ENCODE data around the gene PPP1R37.

The PPP1R37 gene

GRCh38 chr19:45098521-45099466 is 5.8 kb downstream of the PPP1R37 start:
- no peaks in the 10 kb centered on the region for H3K27me3 ChIP-seq (ENCODE audit: insufficient read depth, low read length)
- no peaks in the 10 kb centered on the region for H4K20me1 ChIP-seq (ENCODE audit: insufficient read depth, low read length)
- no peaks in the 10 kb centered on the region for H3F3A ChIP-seq (ENCODE audit: insufficient read depth, low read length)
- peaks cover 18% of the 10 kb centered on the region for H3K36me3 ChIP-seq (ENCODE audit: insufficient read depth, low read length)
- no peak overlapping the region for H3K9ac ChIP-seq (ENCODE audit: low read length)
- H3K9me3 ChIP-seq (ENCODE audit: low read length): no peaks in the 10 kb centered on the region
- H3K4me2 ChIP-seq (ENCODE audit: low read length): peak overlapping the region; percentile 34; the same call in 1 of the 2 replicates
- no peaks in the 10 kb centered on the region for H3K9me2 ChIP-seq (ENCODE audit: low read depth, low read length)
- H3K4me1 ChIP-seq (ENCODE audit: insufficient read depth, low read length, severe bottlenecking): peaks cover 65% of the 10 kb centered on the region
- no peak overlapping the region for H3K4me3 ChIP-seq (ENCODE audit: low read depth, low read length, poor library complexity, severe bottlenecking)
- no peak overlapping the region for H3K27ac ChIP-seq (ENCODE audit: low read depth, low read length, poor library complexity, severe bottlenecking)
- no peak for TF ChIP-seq EZH2 (IDR thresholded peaks at IDR 0.05; ENCODE audit: borderline replicate concordance, low read length)
- no peak for TF ChIP-seq CTCF (IDR thresholded peaks at IDR 0.05; ENCODE audit: low read length)
- no peak overlapping the region for H2AFZ ChIP-seq (ENCODE audit: low read length)
- peaks cover 33% of the 10 kb centered on the region for H3K79me2 ChIP-seq (ENCODE audit: insufficient read depth, low read length)

GRCh38 chr19:45099467-45100191 is 6.7 kb downstream of the PPP1R37 start:
- Histone ChIP-seq H3F3A (ENCODE audit: insufficient read depth, low read length) (no peaks in the 10 kb centered on the region), H4K20me1 (ENCODE audit: insufficient read depth, low read length) (no peaks in the 10 kb centered on the region), H3K79me2 (ENCODE audit: insufficient read depth, low read length) (peaks cover 25% of the 10 kb centered on the region), H3K9ac (ENCODE audit: low read length) (no peak overlapping the region), H3K27ac (ENCODE audit: low read depth, low read length, poor library complexity, severe bottlenecking) (no peak overlapping the region), H3K4me2 (ENCODE audit: low read length) (no peak overlapping the region), H3K36me3 (ENCODE audit: insufficient read depth, low read length) (peaks cover 17% of the 10 kb centered on the region), H2AFZ (ENCODE audit: low read length) (no peak overlapping the region), H3K4me1 (ENCODE audit: insufficient read depth, low read length, severe bottlenecking) (peaks cover 65% of the 10 kb centered on the region), H3K27me3 (ENCODE audit: insufficient read depth, low read length) (no peaks in the 10 kb centered on the region), H3K4me3 (ENCODE audit: low read depth, low read length, poor library complexity, severe bottlenecking) (no peak overlapping the region), H3K9me3 (ENCODE audit: low read length) (no peaks in the 10 kb centered on the region), H3K9me2 (ENCODE audit: low read depth, low read length) (no peaks in the 10 kb centered on the region)
- TF ChIP-seq EZH2 (IDR thresholded peaks at IDR 0.05; ENCODE audit: borderline replicate concordance, low read length) (no peak), CTCF (IDR thresholded peaks at IDR 0.05; ENCODE audit: low read length) (no peak)

GRCh38 chr19:45100201-45100600 is 7.2 kb downstream of the PPP1R37 start:
- Histone ChIP-seq H3K79me2 (ENCODE audit: insufficient read depth, low read length) (peaks cover 19% of the 10 kb centered on the region), H3K9ac (ENCODE audit: low read length) (no peak overlapping the region), H2AFZ (ENCODE audit: low read length) (no peak overlapping the region), H3F3A (ENCODE audit: insufficient read depth, low read length) (no peaks in the 10 kb centered on the region), H3K4me1 (ENCODE audit: insufficient read depth, low read length, severe bottlenecking) (peaks cover 64% of the 10 kb centered on the region), H3K9me2 (ENCODE audit: low read depth, low read length) (no peaks in the 10 kb centered on the region), H3K36me3 (ENCODE audit: insufficient read depth, low read length) (peaks cover 11% of the 10 kb centered on the region), H3K27me3 (ENCODE audit: insufficient read depth, low read length) (no peaks in the 10 kb centered on the region), H3K4me2 (ENCODE audit: low read length) (no peak overlapping the region), H4K20me1 (ENCODE audit: insufficient read depth, low read length) (no peaks in the 10 kb centered on the region), H3K9me3 (ENCODE audit: low read length) (no peaks in the 10 kb centered on the region), H3K27ac (ENCODE audit: low read depth, low read length, poor library complexity, severe bottlenecking) (no peak overlapping the region), H3K4me3 (ENCODE audit: low read depth, low read length, poor library complexity, severe bottlenecking) (no peak overlapping the region)
- no peak for TF ChIP-seq EZH2 (IDR thresholded peaks at IDR 0.05; ENCODE audit: borderline replicate concordance, low read length)
- no peak for TF ChIP-seq CTCF (IDR thresholded peaks at IDR 0.05; ENCODE audit: low read length)

All from OCI-LY1 (cell line).